Measurements from ENCODE around the gene PKN2.
"Not testable (repeated sequence)": the region's sequence is repeated elsewhere in the genome, so short reads cannot be mapped to it uniquely, and the experiment has no call there.

PKN2 gene

DNA sequence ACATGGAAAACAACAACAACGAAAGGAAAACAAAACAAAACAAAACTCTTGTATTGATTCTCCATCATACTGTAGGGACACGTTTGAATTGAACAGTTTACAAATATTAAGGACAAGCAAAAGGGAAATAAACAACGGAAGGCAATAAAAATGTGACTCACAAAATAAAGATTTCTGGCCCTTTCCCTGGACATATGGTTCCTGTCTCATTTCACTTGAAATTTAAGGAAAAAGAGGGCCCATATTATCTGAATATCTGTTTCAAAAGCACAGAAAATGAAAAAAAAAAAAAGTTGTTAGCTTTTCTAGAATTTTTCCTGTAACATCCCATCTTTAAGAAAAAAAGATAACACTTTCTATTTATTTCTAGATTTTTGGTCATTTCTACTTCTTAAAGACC is 3.6 kb upstream of the PKN2 start:
- no peak for DNase-seq

- DNase-seq = peak; percentile 75
These were observed 3.0 kb upstream of the PKN2 start for GRCh38 chr1:88680911-88681622.

- DNase-seq = peak; percentile 82
These were observed 597 bp downstream of the PKN2 start for GRCh38 chr1:88684482-88685258.

- peak; percentile 41 for DNase-seq
These were observed 1.2 kb downstream of the PKN2 start for GRCh38 chr1:88685259-88685620.

- no peak for DNase-seq
These were observed 7.5 kb downstream of the PKN2 start for GRCh38 chr1:88691540-88691939.

GRCh38 chr1:88695781-88696180 is 11.7 kb downstream of the PKN2 start:
- no peak for DNase-seq

DNA sequence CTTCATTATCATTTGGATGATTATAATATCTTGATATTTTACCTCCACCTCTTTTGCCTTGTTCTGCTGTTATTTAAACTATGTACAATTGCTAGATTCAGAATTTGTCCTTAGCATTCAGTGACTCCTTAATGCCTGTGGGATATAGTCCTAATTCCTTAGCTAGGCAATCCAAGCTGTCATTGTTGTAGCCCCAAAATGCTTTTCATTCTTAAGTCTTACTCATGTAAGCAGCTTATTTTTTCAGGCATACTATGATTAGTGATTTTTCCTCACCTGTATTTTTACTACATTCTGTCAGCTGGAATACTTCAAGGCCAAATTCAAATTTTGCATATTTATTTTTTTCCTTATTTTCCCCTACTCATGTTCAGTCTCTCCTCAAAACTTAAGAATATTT is 13.4 kb downstream of the PKN2 start:
- DNase-seq = no peak

DNA sequence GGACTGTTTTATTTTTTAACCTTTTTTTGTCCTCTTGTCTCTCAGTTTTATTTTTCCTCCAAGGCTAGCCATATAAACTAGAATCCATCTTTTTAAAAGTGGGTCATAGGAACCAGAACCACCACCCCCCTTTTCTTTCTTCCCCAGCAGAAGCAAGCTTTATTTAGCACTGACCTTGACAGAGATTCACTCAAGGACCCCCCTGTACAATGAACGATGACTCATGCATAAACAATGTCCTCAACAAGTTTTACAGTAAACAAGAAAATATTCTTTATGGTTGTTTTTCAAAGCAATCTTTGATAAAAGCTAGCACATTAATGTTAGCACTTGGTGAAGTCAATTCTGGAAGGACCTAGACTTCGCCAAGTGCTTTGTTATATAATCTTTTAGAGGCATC is 14.1 kb downstream of the PKN2 start:
- no peak for DNase-seq

DNA sequence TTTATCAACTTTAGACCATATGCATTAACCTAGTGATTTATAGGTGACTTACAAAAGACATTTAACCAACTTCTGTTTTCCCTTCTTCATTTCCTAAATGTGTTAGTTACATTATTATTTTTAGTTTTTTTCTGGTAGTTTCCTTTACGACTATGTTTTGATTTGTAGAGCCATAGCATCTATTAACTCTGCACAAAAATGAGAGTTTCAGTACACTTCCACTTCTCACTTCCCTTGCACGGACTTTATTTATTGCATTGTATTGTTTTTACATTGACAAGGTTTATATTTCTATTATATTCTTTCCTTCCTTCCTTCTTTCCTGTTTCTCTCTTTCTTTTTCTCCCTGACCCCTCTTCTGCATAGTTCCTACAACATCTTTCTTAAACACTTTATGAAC is 14.7 kb downstream of the PKN2 start:
- DNase-seq = no peak

- DNase-seq = peak; percentile 14
These were observed 16.4 kb downstream of the PKN2 start for GRCh38 chr1:88700425-88701013.

GRCh38 chr1:88701275-88701674 is 17.2 kb downstream of the PKN2 start:
- peak; percentile 64 for DNase-seq

DNA sequence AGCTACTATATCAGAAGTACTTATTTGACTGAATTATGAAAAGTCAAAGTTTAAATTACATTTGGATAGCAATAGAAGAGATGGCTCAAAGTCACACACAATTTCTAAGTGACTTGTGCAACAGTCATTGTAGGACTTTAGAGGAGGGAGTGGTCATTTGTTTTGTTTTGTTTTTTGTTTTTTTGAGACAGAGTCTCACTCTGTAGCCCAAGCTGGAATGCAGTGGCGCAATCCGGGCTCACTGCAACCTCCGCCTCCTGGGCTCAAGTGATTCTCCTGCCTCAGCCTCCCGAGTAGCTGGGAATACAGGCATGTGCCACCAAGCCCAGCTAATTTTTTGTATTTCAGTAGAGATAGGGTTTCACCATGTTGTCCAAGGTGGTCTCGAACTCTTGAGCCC is 17.7 kb downstream of the PKN2 start:
- DNase-seq = not testable (repeated sequence)

DNA sequence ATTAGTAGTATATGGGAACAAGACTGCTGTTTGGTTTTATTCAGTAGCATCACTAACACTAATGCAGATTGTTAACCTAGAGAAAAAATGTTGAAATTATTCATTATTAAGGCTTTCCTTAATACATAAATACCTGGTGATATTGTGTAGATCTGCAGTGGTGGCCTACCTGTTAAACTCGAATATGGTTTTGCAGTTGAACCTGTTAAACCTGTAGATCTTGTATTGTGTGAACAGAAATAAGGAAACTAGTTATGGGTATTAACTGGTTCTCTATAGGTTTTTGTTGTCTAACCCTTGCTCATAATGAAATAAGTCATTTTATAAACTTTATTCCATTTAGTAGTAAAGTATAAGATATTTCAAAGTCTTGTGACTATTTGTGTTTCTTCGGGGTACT is 23.9 kb downstream of the PKN2 start:
- DNase-seq = no peak

DNA sequence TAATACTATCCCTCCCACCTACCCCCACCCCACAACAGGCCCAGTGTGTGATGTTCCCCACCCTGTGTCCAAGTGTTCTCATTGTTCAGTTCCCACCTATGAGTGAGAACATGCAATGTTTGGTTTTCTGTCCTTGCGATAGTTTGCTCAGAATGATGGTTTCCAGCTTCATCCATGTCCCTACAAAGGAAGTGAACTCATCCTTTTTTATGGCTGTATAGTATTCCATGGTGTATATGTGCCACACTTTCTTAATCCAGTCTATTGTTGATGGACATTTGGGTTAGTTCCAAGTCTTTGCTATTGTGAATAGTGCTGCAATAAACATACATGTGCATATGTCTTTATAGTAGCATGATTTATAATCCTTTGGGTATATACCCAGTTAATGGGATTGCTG is 28.8 kb downstream of the PKN2 start:
- not testable (repeated sequence) for DNase-seq

GRCh38 chr1:88716571-88716970 is 32.5 kb downstream of the PKN2 start:
- not testable (repeated sequence) for DNase-seq

DNA sequence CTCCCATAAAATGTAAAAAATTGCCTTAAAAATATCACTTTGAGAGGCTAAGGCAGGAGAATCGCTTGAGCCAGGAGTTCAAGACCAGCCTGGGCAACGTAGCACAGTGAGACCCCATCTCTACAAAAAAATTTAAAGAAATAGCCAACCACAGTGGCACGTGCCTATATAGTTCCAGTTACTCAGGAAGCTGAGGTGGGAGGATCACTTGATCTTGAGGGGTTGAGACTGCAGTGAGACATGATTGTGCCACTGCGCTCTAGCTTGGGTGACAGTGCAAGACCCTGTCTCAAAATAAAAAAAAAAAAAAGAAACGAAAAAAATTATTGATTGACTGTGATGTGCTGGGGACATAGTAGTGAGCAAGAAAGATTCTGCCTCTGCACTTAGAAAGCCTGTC is 38.4 kb downstream of the PKN2 start:
- no peak for DNase-seq

DNA sequence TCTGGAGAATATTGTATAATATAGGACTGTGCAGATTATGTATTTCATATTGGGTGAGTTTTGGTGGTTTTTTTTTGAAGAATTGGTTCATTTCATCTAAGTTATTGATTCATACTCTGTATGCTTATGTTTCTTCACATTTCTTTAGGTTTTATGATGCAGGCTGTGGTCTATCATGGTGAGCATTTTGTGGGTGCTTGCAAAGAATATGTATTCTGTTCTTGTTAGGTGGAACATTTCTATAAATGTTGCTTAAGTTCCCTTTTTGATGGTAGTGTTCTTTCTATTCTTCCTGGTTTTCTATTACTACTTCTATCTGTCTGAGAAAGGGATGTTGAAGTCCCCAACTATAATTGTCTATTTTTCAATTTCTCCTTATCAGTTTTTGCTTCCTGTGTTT is 42.6 kb downstream of the PKN2 start:
- peak; percentile 27 for DNase-seq

DNA sequence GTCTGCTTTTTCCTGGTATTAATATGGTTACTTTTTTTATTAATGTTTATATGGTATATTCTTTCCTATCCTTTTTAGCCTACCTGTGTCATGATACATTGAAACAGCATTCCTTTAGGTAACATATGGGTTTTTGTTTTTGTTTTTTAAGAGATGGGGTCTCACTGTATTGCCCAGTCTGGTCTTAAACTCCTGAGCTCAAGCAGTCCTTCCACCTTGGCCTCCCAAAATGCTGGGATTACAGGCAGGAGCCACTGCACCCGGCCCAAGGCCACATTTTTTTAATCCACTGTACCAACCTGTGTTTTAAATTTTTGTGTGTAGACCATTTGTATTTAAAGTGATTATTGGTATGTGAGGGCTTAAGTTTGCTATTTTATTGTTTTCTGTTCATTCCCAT is 43.1 kb downstream of the PKN2 start:
- no peak for DNase-seq

DNA sequence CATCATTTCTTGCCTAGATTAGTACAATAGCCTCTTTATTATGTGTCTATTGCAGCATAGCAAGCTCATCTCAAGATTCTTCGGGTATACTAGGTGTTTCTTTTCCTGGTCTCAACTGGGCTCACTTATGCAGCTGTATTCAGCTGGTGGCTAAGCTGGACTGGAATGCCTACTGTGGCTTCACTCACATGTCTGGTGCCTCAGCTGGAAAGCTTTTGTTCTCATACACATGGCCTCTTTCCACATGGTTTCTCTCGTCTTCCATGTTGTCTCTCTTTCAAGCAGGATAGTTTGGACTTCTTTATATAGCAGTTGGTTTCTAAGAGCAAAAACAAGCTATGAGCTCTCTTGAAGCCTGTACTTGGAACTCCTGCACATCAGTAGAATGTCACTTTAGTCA is 45.2 kb downstream of the PKN2 start:
- DNase-seq = no peak

DNA sequence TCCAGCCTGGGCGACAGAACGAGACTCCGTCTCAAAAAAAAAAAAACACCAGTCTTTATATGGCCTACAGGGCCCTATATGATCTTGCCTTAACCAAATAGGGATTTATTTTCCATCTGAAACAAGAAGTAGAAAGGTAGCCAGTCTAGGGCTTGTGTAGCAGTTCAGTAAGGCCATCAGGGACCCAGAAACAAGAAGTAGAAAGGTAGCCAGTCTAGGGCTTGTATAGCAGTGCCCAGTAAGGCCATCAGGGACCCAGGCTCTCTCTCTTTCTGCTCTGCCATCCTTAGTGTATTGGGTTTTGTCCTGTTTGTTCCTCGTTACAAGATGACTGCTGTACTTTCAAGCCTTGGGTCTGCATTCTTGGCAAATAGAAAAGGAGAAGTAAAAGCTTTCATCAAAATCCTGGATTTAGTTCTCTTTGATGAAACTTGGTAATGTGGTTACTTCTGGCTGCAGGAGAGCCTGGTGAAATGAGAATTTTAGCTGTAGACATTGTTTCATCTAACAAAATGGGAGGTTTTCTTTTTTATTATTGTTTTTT is 46.1 kb downstream of the PKN2 start:
- DNase-seq = peak; percentile 18

GRCh38 chr1:88730995-88731394 is 46.9 kb downstream of the PKN2 start:
- DNase-seq = no peak

DNA sequence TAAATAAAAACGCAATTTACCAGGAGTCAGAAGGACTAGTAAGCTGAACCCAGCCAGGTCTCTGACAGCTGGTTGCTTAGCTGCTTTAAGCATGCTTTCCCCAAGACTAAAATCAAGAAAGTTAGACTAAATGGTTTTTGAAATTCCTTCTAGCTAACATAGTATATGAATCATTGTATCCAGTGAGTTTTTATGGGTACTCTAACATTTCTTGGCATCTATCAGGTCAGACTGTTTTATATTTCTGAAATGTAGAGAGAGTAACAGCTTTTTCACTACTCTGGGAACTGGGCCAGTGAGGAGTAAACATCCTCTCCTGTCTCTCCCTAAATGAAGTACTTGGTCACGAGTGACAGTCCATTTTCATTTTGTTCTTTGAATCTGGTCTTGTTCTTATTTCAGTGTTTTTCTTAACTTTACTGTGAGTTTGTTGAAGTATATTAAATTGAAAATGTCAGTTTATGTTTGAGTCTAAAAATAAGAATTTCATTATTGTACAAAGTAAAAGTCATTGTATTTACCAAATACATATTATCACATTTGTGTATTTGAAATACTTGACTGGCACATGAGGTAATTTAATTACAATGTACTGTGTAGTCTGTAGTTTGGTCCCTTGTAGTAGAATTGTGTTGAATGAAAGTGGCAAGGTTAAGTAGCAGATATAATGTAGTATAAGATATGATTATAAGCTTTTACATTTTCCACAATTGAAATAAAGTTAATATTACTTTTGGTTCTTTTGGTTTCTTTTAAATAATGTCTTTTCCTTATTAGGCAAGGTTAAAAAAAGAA is 47.6 kb downstream of the PKN2 start:
- peak; percentile 31 for DNase-seq

GRCh38 chr1:88735382-88735781 is 51.3 kb downstream of the PKN2 start:
- DNase-seq = no peak

All from hematopoietic multipotent progenitor cell treated with erythropoietin and hydrocortisone succinate and interleukin-3 and kit ligand, for 6 days (in vitro differentiated cells).